Mammary epithelial cell (primary cell): ENCODE data around the gene PERM1.

ENCODE experiments used
- EZH2 ChIP-seq: IDR thresholded peaks from 2 replicates; pipeline ENCODE4 v1.6.1; 2012; ENCODE audit warnings: low read length, inconsistent platforms, borderline replicate concordance
- TF ChIP-seq, protein P1 (sequence below), 2 donors: IDR thresholded peaks in 1 of 2; conservative IDR thresholded peaks in 1 of 2; 2 replicates each; pipeline ENCODE4 v1.5.1; 2011 to 2012; ENCODE audit warnings: inconsistent platforms in 2 of 2, low read length in 2 of 2, mild to moderate bottlenecking in 2 of 2, control low read depth in 1 of 2, low read depth in 1 of 2; ENCODE audit not compliant: insufficient read depth in 1 of 2; ENCODE audit errors: extremely low read depth in 1 of 2

GRCh38 chr1:973459-974292, 8.2 kb downstream of the PERM1 start:
- TF ChIP-seq EZH2 = no peak
- TF ChIP-seq, protein P1, sequence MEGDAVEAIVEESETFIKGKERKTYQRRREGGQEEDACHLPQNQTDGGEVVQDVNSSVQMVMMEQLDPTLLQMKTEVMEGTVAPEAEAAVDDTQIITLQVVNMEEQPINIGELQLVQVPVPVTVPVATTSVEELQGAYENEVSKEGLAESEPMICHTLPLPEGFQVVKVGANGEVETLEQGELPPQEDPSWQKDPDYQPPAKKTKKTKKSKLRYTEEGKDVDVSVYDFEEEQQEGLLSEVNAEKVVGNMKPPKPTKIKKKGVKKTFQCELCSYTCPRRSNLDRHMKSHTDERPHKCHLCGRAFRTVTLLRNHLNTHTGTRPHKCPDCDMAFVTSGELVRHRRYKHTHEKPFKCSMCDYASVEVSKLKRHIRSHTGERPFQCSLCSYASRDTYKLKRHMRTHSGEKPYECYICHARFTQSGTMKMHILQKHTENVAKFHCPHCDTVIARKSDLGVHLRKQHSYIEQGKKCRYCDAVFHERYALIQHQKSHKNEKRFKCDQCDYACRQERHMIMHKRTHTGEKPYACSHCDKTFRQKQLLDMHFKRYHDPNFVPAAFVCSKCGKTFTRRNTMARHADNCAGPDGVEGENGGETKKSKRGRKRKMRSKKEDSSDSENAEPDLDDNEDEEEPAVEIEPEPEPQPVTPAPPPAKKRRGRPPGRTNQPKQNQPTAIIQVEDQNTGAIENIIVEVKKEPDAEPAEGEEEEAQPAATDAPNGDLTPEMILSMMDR (conservative IDR thresholded peaks at IDR 0.05 in 1 of 2, IDR thresholded peaks at IDR 0.05 in 1 of 2; ENCODE audit: extremely low read depth in 1 of 2, insufficient read depth in 1 of 2, low read depth in 1 of 2, low read length in 2 of 2) = no peak
